ENCODE measurements around the gene AK4.

Gene AK4

DNA sequence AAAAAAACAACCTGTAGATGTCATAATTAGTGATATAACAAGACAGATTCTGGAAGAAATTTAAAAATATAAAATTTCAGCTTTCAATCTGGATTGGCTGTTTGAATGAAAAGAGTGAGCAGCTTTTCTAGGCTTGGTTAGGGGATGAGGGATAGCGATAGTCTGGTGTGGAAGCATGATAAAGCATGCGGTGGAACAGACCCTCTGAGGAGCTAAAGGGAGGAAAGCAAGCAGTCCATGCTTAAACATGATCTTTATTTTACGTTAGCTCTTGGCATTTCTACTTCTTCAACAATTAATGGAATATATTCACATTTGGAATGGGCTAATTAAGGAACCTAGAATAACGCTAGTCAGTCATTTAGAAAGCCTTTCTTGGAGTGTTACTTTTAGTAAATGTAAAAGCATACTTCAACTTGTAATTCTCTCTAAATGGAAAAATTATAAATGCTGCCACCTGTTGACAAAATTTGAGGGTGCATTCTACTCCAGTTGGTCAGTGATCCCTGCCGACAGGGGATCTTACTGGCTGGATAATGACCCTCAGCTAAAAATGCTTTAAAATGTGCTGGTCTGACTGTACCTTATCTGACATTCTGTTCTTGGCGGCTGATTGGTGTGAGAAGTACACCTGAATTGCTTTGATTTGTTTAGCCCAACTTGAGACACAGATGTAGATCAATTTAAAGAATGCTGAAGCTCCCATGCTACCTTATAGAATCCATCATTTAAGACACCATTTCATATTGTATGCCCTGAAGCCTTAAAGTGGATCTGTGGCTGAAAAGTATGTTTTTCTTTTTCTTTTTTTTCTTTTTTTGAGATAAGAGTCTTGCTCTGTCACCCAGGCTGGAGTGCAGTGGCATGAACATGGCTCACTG is 61.2 kb downstream of the AK4 start:
- no peak for DNase-seq (ENCODE audit: low read depth, low spot score)
- H3K27ac ChIP-seq = no peak overlapping the region

- H3K27ac ChIP-seq = no peak overlapping the region
- no peak for DNase-seq (ENCODE audit: low read depth, low spot score)
Observed at GRCh38 chr1:65210325-65210724, 62.3 kb downstream of the AK4 start.

DNA sequence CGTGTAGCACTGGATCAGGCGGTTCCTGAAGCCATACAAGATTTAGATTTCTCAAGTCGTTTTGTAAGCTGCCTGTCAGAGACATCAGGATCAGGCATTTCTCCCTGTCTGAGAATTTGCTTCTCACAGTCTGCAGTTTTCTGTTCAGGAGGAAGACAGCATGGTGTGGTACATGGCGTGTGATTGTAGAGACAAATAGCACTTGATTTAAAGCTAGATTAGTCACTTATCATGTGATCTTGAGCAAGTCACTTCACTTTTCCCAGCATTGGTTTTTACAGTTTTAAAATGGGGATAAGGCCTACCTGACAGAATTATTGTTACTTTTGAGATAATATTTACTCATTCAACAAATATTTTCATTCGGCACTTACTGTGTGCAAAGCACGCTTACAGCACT is 63.3 kb downstream of the AK4 start:
- H3K27ac ChIP-seq = no peak overlapping the region
- no peak for DNase-seq (ENCODE audit: low read depth, low spot score)

GRCh38 chr1:65213271-65214023 is 65.4 kb downstream of the AK4 start:
- no peak overlapping the region for H3K27ac ChIP-seq
- no peak for DNase-seq (ENCODE audit: low read depth, low spot score)

GRCh38 chr1:65214340-65215027 is 66.5 kb downstream of the AK4 start:
- no peak overlapping the region for H3K27ac ChIP-seq
- DNase-seq (ENCODE audit: low read depth, low spot score) = no peak

DNA sequence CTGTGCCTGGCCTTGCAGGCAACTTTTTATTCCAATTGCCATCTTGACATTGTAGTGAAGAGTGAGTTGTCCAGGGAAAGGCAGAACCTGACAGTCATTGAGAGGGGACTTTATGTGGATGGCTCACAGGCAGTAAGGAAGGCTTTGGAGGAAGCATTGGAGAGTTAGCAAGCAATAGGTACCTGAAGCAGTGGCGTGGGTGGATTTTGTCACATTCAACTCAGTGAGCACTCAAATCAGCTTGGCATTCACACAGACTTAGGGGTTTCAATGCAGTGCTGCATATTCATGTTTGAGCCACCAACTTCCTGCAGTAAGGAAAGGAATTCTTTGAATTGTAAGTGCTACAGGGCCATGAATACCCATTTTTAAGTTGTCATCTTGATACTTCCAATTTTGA is 69.0 kb downstream of the AK4 start:
- DNase-seq (ENCODE audit: low read depth, low spot score) = no peak
- H3K27ac ChIP-seq = no peak overlapping the region

- no peak for DNase-seq (ENCODE audit: low read depth, low spot score)
- H3K27ac ChIP-seq = no peak overlapping the region
Observed at GRCh38 chr1:65221638-65222339, 73.8 kb downstream of the AK4 start.

DNA sequence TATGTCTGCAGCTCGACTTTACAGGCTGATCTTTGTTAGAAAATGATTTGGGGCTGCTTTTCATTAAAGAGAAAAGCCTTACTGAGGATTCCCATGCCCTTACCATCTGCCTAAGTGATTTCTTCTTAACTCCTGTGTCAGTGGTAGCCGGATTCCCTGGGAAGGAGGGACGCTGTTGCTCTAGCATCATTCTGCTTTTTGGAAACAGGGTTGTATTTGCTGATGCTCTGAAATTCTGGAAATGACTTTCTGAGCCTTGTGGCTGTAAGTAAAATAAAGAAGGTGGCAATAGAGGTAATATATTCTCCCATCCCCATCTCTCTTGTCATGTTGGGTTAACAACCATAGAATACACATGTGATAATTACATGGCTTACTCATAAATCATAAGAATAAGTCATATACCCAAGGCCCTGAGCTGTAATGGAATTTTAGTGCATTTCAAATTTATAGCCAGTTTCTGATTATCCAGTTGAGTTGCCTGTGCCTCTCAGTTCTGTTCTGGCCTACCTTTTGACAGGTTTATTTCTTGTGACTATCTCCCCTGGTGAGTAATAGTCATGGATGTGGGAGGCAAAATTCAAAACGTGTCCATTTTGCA is 74.4 kb downstream of the AK4 start:
- no peak for DNase-seq (ENCODE audit: low read depth, low spot score)
- H3K27ac ChIP-seq = no peak overlapping the region

GRCh38 chr1:65224681-65225091 is 76.7 kb downstream of the AK4 start:
- no peak for DNase-seq (ENCODE audit: low read depth, low spot score)
- H3K27ac ChIP-seq = no peak overlapping the region

DNA sequence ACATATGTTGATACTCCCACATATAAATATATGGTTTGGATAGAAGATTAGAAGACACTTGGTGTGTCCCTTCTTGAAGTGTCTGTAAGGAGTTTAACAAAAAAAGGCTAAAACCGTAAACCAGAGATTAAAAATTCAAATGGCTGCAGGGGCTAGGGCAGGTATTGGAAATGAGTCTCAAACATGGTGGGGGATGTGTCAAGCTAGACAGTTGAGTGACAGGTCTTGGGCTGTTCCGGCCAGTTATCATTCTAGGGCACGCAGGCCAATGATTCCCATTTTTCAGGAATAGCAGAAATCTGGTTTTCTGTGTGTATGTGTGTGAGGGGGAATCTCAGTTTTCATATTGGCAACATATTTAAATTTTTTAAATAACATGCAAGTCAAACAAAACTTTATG is 77.2 kb downstream of the AK4 start:
- H3K27ac ChIP-seq = no peak overlapping the region
- DNase-seq (ENCODE audit: low read depth, low spot score) = no peak

GRCh38 chr1:65229201-65229600 is 81.2 kb downstream of the AK4 start:
- no peak overlapping the region for H3K27ac ChIP-seq
- no peak for DNase-seq (ENCODE audit: low read depth, low spot score)

GRCh38 chr1:65229754-65230339 is 81.8 kb downstream of the AK4 start:
- H3K27ac ChIP-seq = no peak overlapping the region
- no peak for DNase-seq (ENCODE audit: low read depth, low spot score)

GRCh38 chr1:65230731-65231481 is 82.9 kb downstream of the AK4 start:
- no peak for DNase-seq (ENCODE audit: low read depth, low spot score)
- no peak overlapping the region for H3K27ac ChIP-seq

GRCh38 chr1:65231718-65232330 is 83.8 kb downstream of the AK4 start:
- H3K27ac ChIP-seq = no peak overlapping the region
- DNase-seq (ENCODE audit: low read depth, low spot score) = no peak

GRCh38 chr1:65232461-65232990 is 84.5 kb downstream of the AK4 start:
- no peak for DNase-seq (ENCODE audit: low read depth, low spot score)
- no peak overlapping the region for H3K27ac ChIP-seq

GRCh38 chr1:65233782-65234181 is 85.8 kb downstream of the AK4 start:
- DNase-seq (ENCODE audit: low read depth, low spot score) = no peak
- no peak overlapping the region for H3K27ac ChIP-seq

DNA sequence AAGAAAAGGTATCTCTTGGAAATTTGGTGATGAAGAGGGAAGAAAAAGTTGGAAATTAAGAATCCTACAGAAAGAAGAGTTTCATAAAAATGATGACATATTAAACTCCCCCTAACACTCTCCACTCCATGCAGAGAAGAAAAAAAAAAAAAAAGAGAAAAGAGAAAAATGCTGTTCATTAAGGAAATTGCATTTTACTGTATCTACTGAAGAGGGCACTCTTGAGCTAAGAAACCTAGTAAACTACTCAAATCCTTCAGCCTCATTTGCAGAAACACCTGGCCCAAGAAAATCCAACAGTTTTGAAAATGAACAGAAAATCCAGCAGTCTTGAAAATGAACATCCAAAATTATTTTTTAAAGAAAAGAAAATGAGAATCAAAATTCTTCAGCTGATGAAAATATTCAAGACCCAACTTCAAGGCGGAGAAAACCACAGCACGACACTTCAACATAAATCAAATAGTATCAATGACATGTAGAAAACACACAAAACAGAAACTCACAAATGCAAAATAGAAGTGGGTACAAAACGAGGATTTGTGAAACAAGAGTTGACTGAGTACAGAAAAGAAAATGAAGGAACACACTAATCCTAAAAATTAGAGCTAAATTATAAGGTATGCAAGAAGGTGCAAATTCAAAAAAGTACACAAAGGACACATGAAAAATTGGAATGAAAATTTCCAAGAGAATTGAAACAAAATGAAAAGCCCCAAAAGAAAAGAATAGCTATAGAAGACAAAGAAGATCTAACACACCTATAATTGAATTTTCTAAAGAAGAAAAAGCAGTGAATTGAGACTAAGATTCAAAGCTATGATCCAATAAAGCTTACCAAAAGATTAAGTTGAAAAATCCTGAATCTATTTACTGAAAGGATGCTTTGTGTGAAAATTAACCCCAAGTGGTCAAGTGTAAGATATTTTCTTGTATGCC is 88.1 kb downstream of the AK4 start:
- no peak for DNase-seq (ENCODE audit: low read depth, low spot score)
- H3K27ac ChIP-seq = no peak overlapping the region

All from epithelial cell of prostate (primary cell).